Ecto neural progenitor cell (in vitro differentiated cells): ENCODE data around the gene RELL1.

Experiments
- DNase-seq: peaks from one replicate; pipeline ENCODE4 v3.0.0-alpha.2; 2018; ENCODE audit warnings: low spot score

RELL1 gene

GRCh38 chr4:37597034-37597433 lies 89.1 kb downstream of the RELL1 start:
- DNase-seq: no peak

- DNase-seq: no peak
These were observed 90.1 kb downstream of the RELL1 start for GRCh38 chr4:37595875-37596680.

GRCh38 chr4:37594099-37594498 lies 92.1 kb downstream of the RELL1 start:
- no peak for DNase-seq

GRCh38 chr4:37591349-37591748 lies 94.8 kb downstream of the RELL1 start:
- no peak for DNase-seq

GRCh38 chr4:37590016-37590415 lies 96.2 kb downstream of the RELL1 start:
- DNase-seq: no peak

- no peak for DNase-seq
These were observed 98.0 kb downstream of the RELL1 start for GRCh38 chr4:37588150-37588549.

GRCh38 chr4:37586194-37586593 lies 100.0 kb downstream of the RELL1 start:
- DNase-seq: no peak

GRCh38 chr4:37584493-37585060 lies 101.6 kb downstream of the RELL1 start:
- DNase-seq: no peak

- DNase-seq: no peak
These were observed 102.1 kb downstream of the RELL1 start for GRCh38 chr4:37584071-37584470.

- DNase-seq: no peak
These were observed 112.6 kb downstream of the RELL1 start for GRCh38 chr4:37573566-37573965.

GRCh38 chr4:37568489-37568888 lies 117.7 kb downstream of the RELL1 start:
- DNase-seq: no peak

- no peak for DNase-seq
These were observed 118.3 kb downstream of the RELL1 start for GRCh38 chr4:37567836-37568235.

- no peak for DNase-seq
These were observed 123.6 kb downstream of the RELL1 start for GRCh38 chr4:37562592-37562991.

- no peak for DNase-seq
These were observed 124.4 kb downstream of the RELL1 start for GRCh38 chr4:37561803-37562207.

GRCh38 chr4:37561196-37561802 lies 124.9 kb downstream of the RELL1 start:
- no peak for DNase-seq
